Measurements from ENCODE around the gene NSMCE4A.

Gene NSMCE4A

DNA sequence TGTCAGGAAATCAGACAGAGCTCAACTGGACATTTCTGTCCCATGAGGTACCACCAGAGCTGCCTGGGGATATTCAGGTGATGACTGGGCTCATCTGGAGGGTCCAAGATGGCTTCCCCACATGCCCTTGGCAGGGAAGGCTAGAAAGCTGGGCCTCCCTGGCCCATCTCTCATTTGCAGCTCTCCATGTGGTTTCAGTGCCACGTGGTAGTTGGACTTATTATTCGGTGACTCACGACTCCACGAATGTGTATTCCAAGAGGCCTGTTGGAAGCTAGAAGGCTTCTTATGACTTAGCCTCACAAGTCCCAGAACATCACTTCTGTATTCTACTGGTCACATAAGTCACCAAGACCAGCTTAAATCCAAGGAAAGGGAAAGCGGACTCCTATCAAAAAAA, 22.8 kb downstream of the NSMCE4A start:
- TF ChIP-seq, protein P1, sequence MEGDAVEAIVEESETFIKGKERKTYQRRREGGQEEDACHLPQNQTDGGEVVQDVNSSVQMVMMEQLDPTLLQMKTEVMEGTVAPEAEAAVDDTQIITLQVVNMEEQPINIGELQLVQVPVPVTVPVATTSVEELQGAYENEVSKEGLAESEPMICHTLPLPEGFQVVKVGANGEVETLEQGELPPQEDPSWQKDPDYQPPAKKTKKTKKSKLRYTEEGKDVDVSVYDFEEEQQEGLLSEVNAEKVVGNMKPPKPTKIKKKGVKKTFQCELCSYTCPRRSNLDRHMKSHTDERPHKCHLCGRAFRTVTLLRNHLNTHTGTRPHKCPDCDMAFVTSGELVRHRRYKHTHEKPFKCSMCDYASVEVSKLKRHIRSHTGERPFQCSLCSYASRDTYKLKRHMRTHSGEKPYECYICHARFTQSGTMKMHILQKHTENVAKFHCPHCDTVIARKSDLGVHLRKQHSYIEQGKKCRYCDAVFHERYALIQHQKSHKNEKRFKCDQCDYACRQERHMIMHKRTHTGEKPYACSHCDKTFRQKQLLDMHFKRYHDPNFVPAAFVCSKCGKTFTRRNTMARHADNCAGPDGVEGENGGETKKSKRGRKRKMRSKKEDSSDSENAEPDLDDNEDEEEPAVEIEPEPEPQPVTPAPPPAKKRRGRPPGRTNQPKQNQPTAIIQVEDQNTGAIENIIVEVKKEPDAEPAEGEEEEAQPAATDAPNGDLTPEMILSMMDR (conservative IDR thresholded peaks at IDR 0.05; ENCODE audit: low read depth, low read length), result no peak
- DNase-seq (ENCODE audit: low read depth), result no peak
- H3K4me3 ChIP-seq (ENCODE audit: low read length), result no peak overlapping the region

DNA sequence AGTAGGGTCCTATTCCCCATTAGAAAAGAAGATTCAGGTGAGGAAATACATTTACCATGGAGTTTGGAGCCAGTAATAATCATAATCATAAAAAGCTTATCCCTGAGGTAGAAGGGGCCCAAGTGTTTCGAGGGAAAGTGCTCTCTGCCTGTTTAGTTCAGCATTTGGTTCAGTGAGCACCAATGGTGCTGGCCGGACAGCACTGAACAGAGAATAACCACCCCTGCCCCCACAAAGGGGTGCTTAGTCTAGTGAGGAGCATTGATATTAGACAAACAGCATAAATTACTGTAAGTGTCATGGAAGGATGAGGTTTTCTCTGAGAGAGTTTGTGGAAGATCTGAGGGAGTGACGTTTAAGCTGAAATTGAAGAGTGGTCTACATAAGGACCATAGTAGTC, 25.6 kb downstream of the NSMCE4A start:
- no peak overlapping the region for H3K4me3 ChIP-seq (ENCODE audit: low read length)
- no peak for DNase-seq (ENCODE audit: low read depth)
- TF ChIP-seq, protein P1 (conservative IDR thresholded peaks at IDR 0.05; ENCODE audit: low read depth, low read length), result no peak

DNA sequence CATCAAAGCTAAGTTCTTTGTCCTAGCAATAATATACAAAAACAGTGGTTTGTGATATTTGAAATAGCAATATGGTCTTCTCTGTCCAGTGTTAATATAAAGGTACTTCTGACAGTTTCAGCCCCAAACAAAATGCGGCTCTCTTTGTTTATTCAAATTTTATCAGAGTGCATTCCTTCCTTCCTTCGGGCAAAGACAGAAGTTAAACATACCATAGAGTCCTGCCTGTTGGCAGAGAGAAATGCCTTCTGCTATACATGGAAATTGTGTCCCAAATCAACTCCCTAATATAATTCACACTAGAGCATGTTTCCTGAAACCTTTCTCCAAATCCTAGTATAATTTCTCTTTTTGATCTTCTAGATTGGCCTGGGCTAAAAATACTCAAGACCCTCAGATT, 26.0 kb downstream of the NSMCE4A start:
- no peak for DNase-seq (ENCODE audit: low read depth)
- TF ChIP-seq, protein P1 (conservative IDR thresholded peaks at IDR 0.05; ENCODE audit: low read depth, low read length), result no peak
- H3K4me3 ChIP-seq (ENCODE audit: low read length), result no peak overlapping the region

DNA sequence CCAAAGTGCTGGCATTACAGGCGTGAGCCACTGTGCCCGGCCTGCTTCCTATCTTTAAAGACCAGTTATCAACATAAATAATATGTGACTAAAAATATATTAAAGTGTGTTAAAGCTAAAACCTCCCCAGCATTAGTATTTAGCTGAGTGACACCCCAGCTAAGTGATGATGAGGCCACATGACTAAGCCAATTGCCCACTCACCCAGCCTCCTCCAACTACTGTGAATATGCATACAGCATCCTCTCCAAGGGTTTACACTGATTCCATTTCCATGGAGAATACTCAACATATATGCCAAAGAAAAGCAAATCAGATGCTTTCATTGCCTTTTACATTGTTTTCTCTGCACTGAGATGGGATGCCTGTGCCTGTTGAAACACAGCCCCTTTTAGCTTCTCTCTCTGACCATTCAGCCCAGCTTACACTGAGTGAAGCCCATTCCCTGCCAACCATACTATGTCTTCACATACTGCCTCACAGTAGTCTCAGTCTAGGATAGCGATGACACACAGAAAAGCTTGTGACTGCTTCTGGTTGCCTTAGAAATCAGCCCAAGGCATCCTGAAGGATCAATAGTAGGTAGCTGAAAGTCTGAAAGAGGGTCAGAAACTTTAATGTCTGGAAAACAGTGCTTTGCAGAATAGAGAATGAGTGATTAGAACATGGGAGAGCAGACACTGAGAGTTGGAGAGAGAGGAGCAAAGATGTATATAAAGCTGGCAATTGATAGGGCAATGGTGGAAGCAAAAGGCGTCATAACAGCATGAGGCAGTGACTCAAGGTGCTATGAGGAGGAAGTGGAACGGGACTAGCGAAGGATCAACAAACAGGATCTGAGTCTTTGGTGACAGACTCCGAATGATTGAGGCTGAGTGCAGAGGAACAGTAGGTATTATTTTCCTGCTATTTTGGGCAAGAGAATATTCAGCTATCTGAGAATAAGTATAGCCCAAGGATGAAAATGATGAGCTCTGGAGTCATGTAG, 27.4 kb downstream of the NSMCE4A start:
- no peak for DNase-seq (ENCODE audit: low read depth)
- TF ChIP-seq, protein P1 (conservative IDR thresholded peaks at IDR 0.05; ENCODE audit: low read depth, low read length), result no peak
- no peak overlapping the region for H3K4me3 ChIP-seq (ENCODE audit: low read length)

DNA sequence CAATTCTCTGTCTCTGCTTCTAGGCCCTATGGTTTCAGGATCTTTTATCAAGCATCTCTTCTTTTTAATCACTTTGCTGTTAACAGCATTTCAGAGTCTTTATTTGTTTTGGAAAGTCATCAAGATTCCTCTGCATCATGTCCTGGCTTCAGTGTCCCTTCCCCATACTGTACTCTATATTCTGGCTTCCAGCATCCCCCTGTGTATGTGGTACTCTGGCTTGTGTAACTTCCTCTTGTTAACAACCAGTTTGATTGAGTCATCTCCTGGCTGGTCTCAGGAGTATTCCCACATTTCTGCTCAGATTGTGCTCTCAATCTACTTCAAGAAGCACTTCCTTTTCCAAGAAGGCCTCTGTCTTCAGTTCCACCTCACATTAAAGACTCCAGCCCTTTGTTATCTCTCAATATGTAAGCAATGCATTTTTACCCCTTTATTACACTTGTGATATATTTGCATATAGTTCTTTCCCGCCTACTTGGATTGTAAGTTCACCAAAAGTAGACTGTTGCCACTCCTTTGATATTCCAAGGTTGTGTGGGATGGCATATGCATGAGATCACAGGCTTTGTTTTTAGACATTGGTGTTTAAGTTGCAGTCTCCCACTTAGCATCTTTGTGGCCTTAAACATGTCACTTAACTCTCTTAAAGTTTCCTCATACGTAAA, 32.1 kb downstream of the NSMCE4A start:
- H3K4me3 ChIP-seq (ENCODE audit: low read length), result no peak overlapping the region
- no peak for DNase-seq (ENCODE audit: low read depth)
- TF ChIP-seq, protein P1 (conservative IDR thresholded peaks at IDR 0.05; ENCODE audit: low read depth, low read length), result no peak

DNA sequence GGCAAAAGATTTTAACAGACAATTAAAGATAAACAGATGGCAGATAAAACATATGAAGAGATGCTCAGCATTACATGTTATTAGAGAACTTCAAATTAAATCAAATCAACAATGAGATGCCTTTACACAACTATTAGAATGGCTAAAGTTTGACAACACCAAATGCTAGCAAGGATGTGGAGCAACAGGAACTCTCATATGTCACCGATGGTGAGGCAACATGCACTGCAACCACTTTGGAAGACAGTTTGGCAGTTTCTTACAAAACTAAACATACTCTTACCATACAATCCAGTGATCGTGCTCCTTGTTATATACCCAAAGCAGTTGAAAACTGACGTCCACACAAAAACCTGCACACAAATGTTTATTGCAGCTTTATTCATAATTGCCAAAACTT, 33.5 kb downstream of the NSMCE4A start:
- DNase-seq (ENCODE audit: low read depth), result no peak
- no peak overlapping the region for H3K4me3 ChIP-seq (ENCODE audit: low read length)
- TF ChIP-seq, protein P1 (conservative IDR thresholded peaks at IDR 0.05; ENCODE audit: low read depth, low read length), result no peak

All from retinal pigment epithelial cell (primary cell).